ENCODE results near the gene SLC35F6.

The SLC35F6 gene

GRCh38 chr2:26765475-26766200 is 1.6 kb downstream of the SLC35F6 start:
- H3K9ac ChIP-seq (ENCODE audit: low read length), result peak overlapping the region; percentile 99
- peaks cover 55% of the 10 kb centered on the region for H3K4me1 ChIP-seq (ENCODE audit: control insufficient read depth, insufficient read depth, low read length)
- H3K9me3 ChIP-seq (ENCODE audit: control insufficient read depth, low read length), result no peaks in the 10 kb centered on the region
- no peaks in the 10 kb centered on the region for H3K36me3 ChIP-seq (ENCODE audit: control insufficient read depth, insufficient read depth, low read length)
- H3K4me3 ChIP-seq (ENCODE audit: low read length), result peak overlapping the region; percentile 99
- no peaks in the 10 kb centered on the region for H3K27me3 ChIP-seq (ENCODE audit: control insufficient read depth, insufficient read depth, low read length)

- no peaks in the 10 kb centered on the region for H3K27me3 ChIP-seq (ENCODE audit: control insufficient read depth, insufficient read depth, low read length)
- no peaks in the 10 kb centered on the region for H3K36me3 ChIP-seq (ENCODE audit: control insufficient read depth, insufficient read depth, low read length)
- H3K9me3 ChIP-seq (ENCODE audit: control insufficient read depth, low read length), result no peaks in the 10 kb centered on the region
- H3K4me1 ChIP-seq (ENCODE audit: control insufficient read depth, insufficient read depth, low read length), result peaks cover 70% of the 10 kb centered on the region
- no peak overlapping the region for H3K9ac ChIP-seq (ENCODE audit: low read length)
- H3K4me3 ChIP-seq (ENCODE audit: low read length), result no peak overlapping the region
These were observed 3.0 kb downstream of the SLC35F6 start for GRCh38 chr2:26767129-26767528.

GRCh38 chr2:26767894-26768487 is 3.9 kb downstream of the SLC35F6 start:
- Histone ChIP-seq H3K4me1 (ENCODE audit: control insufficient read depth, insufficient read depth, low read length) (peaks cover 79% of the 10 kb centered on the region), H3K36me3 (ENCODE audit: control insufficient read depth, insufficient read depth, low read length) (no peaks in the 10 kb centered on the region), H3K9me3 (ENCODE audit: control insufficient read depth, low read length) (no peaks in the 10 kb centered on the region), H3K27me3 (ENCODE audit: control insufficient read depth, insufficient read depth, low read length) (no peaks in the 10 kb centered on the region), H3K9ac (ENCODE audit: low read length) (no peak overlapping the region), H3K4me3 (ENCODE audit: low read length) (no peak overlapping the region)

- H3K9ac ChIP-seq (ENCODE audit: low read length), result peak overlapping the region; percentile 53
- H3K36me3 ChIP-seq (ENCODE audit: control insufficient read depth, insufficient read depth, low read length), result no peaks in the 10 kb centered on the region
- peaks cover 75% of the 10 kb centered on the region for H3K4me1 ChIP-seq (ENCODE audit: control insufficient read depth, insufficient read depth, low read length)
These were observed 4.6 kb downstream of the SLC35F6 start for GRCh38 chr2:26768759-26769088.

GRCh38 chr2:26769089-26769761 is 5.1 kb downstream of the SLC35F6 start:
- Histone ChIP-seq H3K4me1 (ENCODE audit: control insufficient read depth, insufficient read depth, low read length) (peaks cover 73% of the 10 kb centered on the region), H3K4me3 (ENCODE audit: low read length) (no peak overlapping the region), H3K27me3 (ENCODE audit: control insufficient read depth, insufficient read depth, low read length) (no peaks in the 10 kb centered on the region), H3K36me3 (ENCODE audit: control insufficient read depth, insufficient read depth, low read length) (no peaks in the 10 kb centered on the region), H3K9me3 (ENCODE audit: control insufficient read depth, low read length) (no peaks in the 10 kb centered on the region), H3K9ac (ENCODE audit: low read length) (peak overlapping the region; percentile 53)

More at GRCh38 chr2:26768759-26769088, 4.6 kb downstream of the SLC35F6 start:
- no peak overlapping the region for H3K4me3 ChIP-seq (ENCODE audit: low read length)
- no peaks in the 10 kb centered on the region for H3K27me3 ChIP-seq (ENCODE audit: control insufficient read depth, insufficient read depth, low read length)
- no peaks in the 10 kb centered on the region for H3K9me3 ChIP-seq (ENCODE audit: control insufficient read depth, low read length)

GRCh38 chr2:26770986-26771586 is 7.0 kb downstream of the SLC35F6 start:
- H3K27me3 ChIP-seq (ENCODE audit: control insufficient read depth, insufficient read depth, low read length), result no peaks in the 10 kb centered on the region
- no peak overlapping the region for H3K9ac ChIP-seq (ENCODE audit: low read length)
- peaks cover 15% of the 10 kb centered on the region for H3K36me3 ChIP-seq (ENCODE audit: control insufficient read depth, insufficient read depth, low read length)
- no peak overlapping the region for H3K4me3 ChIP-seq (ENCODE audit: low read length)
- peaks cover 59% of the 10 kb centered on the region for H3K4me1 ChIP-seq (ENCODE audit: control insufficient read depth, insufficient read depth, low read length)
- no peaks in the 10 kb centered on the region for H3K9me3 ChIP-seq (ENCODE audit: control insufficient read depth, low read length)

GRCh38 chr2:26772064-26773001 is 8.2 kb downstream of the SLC35F6 start:
- Histone ChIP-seq H3K9me3 (ENCODE audit: control insufficient read depth, low read length) (no peaks in the 10 kb centered on the region), H3K36me3 (ENCODE audit: control insufficient read depth, insufficient read depth, low read length) (peaks cover 23% of the 10 kb centered on the region), H3K4me1 (ENCODE audit: control insufficient read depth, insufficient read depth, low read length) (peaks cover 55% of the 10 kb centered on the region), H3K9ac (ENCODE audit: low read length) (peak overlapping the region; percentile 14), H3K27me3 (ENCODE audit: control insufficient read depth, insufficient read depth, low read length) (no peaks in the 10 kb centered on the region), H3K4me3 (ENCODE audit: low read length) (no peak overlapping the region)

- Histone ChIP-seq H3K9me3 (ENCODE audit: control insufficient read depth, low read length) (no peaks in the 10 kb centered on the region), H3K4me1 (ENCODE audit: control insufficient read depth, insufficient read depth, low read length) (peaks cover 28% of the 10 kb centered on the region), H3K36me3 (ENCODE audit: control insufficient read depth, insufficient read depth, low read length) (peaks cover 45% of the 10 kb centered on the region), H3K9ac (ENCODE audit: low read length) (no peak overlapping the region), H3K27me3 (ENCODE audit: control insufficient read depth, insufficient read depth, low read length) (no peaks in the 10 kb centered on the region), H3K4me3 (ENCODE audit: low read length) (no peak overlapping the region)
These were observed 12.2 kb downstream of the SLC35F6 start for GRCh38 chr2:26776195-26776800.

- H3K9ac ChIP-seq (ENCODE audit: low read length), result no peak overlapping the region
- H3K9me3 ChIP-seq (ENCODE audit: control insufficient read depth, low read length), result no peaks in the 10 kb centered on the region
- no peak overlapping the region for H3K4me3 ChIP-seq (ENCODE audit: low read length)
- H3K27me3 ChIP-seq (ENCODE audit: control insufficient read depth, insufficient read depth, low read length), result no peaks in the 10 kb centered on the region
- peaks cover 16% of the 10 kb centered on the region for H3K4me1 ChIP-seq (ENCODE audit: control insufficient read depth, insufficient read depth, low read length)
- peaks cover 45% of the 10 kb centered on the region for H3K36me3 ChIP-seq (ENCODE audit: control insufficient read depth, insufficient read depth, low read length)
These were observed 14.0 kb downstream of the SLC35F6 start for GRCh38 chr2:26778098-26778497.

- peaks cover 45% of the 10 kb centered on the region for H3K36me3 ChIP-seq (ENCODE audit: control insufficient read depth, insufficient read depth, low read length)
- peaks cover 20% of the 10 kb centered on the region for H3K4me1 ChIP-seq (ENCODE audit: control insufficient read depth, insufficient read depth, low read length)
- H3K9ac ChIP-seq (ENCODE audit: low read length), result no peak overlapping the region
- H3K27me3 ChIP-seq (ENCODE audit: control insufficient read depth, insufficient read depth, low read length), result no peaks in the 10 kb centered on the region
- H3K9me3 ChIP-seq (ENCODE audit: control insufficient read depth, low read length), result no peaks in the 10 kb centered on the region
- no peak overlapping the region for H3K4me3 ChIP-seq (ENCODE audit: low read length)
These were observed 14.4 kb downstream of the SLC35F6 start for GRCh38 chr2:26778507-26778906.

GRCh38 chr2:26780203-26780760 is 16.2 kb downstream of the SLC35F6 start:
- Histone ChIP-seq H3K36me3 (ENCODE audit: control insufficient read depth, insufficient read depth, low read length) (peaks cover 39% of the 10 kb centered on the region), H3K9me3 (ENCODE audit: control insufficient read depth, low read length) (no peaks in the 10 kb centered on the region)

More at GRCh38 chr2:26780203-26780760, 16.2 kb downstream of the SLC35F6 start:
- peaks cover 29% of the 10 kb centered on the region for H3K4me1 ChIP-seq (ENCODE audit: control insufficient read depth, insufficient read depth, low read length)
- no peaks in the 10 kb centered on the region for H3K27me3 ChIP-seq (ENCODE audit: control insufficient read depth, insufficient read depth, low read length)
- H3K9ac ChIP-seq (ENCODE audit: low read length), result no peak overlapping the region
- no peak overlapping the region for H3K4me3 ChIP-seq (ENCODE audit: low read length)
